HG03439 (cell line): ENCODE measurements around the gene EMP3.
"Not testable (repeated sequence)": the region's sequence is repeated elsewhere in the genome, so short reads cannot be mapped to it uniquely, and the experiment has no call there.

Experiments
- ATAC-seq: cut with Tn5 transposase; IDR thresholded peaks from one replicate; pipeline ENCODE4 v1.9.1; 2021; ENCODE audit warnings: mild to moderate bottlenecking, moderate library complexity; ENCODE audit not compliant: unreplicated experiment

EMP3 gene

GRCh38 chr19:48325265-48325910, at the start of gene EMP3:
Gene EMP3, plus strand, starts transcription at chr19:48325552. Its CDS starts 1,293 bp downstream, at chr19:48326845.
- ATAC-seq: no peak

GRCh38 chr19:48279747-48280146, 45.6 kb upstream of the EMP3 start:
- no peak for ATAC-seq

GRCh38 chr19:48283908-48284307, 41.4 kb upstream of the EMP3 start:
- ATAC-seq: no peak

GRCh38 chr19:48284896-48285295, 40.5 kb upstream of the EMP3 start:
- ATAC-seq: no peak

GRCh38 chr19:48287748-48288147, 37.6 kb upstream of the EMP3 start:
- no peak for ATAC-seq

- ATAC-seq: no peak
These were observed 35.0 kb upstream of the EMP3 start for GRCh38 chr19:48290401-48290770.

GRCh38 chr19:48290771-48291488, 34.4 kb upstream of the EMP3 start:
- no peak for ATAC-seq

- ATAC-seq: not testable (repeated sequence)
These were observed 33.9 kb upstream of the EMP3 start for GRCh38 chr19:48291489-48291815.

GRCh38 chr19:48292798-48293197, 32.6 kb upstream of the EMP3 start:
- no peak for ATAC-seq

- ATAC-seq: no peak
These were observed 29.9 kb upstream of the EMP3 start for GRCh38 chr19:48295458-48295857.

- no peak for ATAC-seq
These were observed 28.2 kb upstream of the EMP3 start for GRCh38 chr19:48296963-48297734.

GRCh38 chr19:48297975-48298374, 27.4 kb upstream of the EMP3 start:
- ATAC-seq: no peak

- ATAC-seq: no peak
These were observed 23.3 kb upstream of the EMP3 start for GRCh38 chr19:48301886-48302599.

GRCh38 chr19:48302600-48302959, 22.8 kb upstream of the EMP3 start:
- ATAC-seq: no peak

GRCh38 chr19:48303367-48303766, 22.0 kb upstream of the EMP3 start:
- ATAC-seq: no peak

- no peak for ATAC-seq
These were observed 21.5 kb upstream of the EMP3 start for GRCh38 chr19:48303866-48304265.

- ATAC-seq: no peak
These were observed 16.4 kb upstream of the EMP3 start for GRCh38 chr19:48308631-48309586.

- not testable (repeated sequence) for ATAC-seq
These were observed 15.6 kb upstream of the EMP3 start for GRCh38 chr19:48309731-48310130.

GRCh38 chr19:48310227-48310626, 15.1 kb upstream of the EMP3 start:
- no peak for ATAC-seq

GRCh38 chr19:48311384-48311783, 14.0 kb upstream of the EMP3 start:
- no peak for ATAC-seq
